Middle frontal gyrus (tissue), 1 donor: ENCODE measurements around the gene MS4A18.
"Not testable (repeated sequence)": the region's sequence is repeated elsewhere in the genome, so short reads cannot be mapped to it uniquely, and the experiment has no call there.

Source experiments
- DNase-seq: peaks from one replicate; pipeline ENCODE4 v3.0.0-alpha.2; 2015; ENCODE audit warnings: low spot score; ENCODE audit errors: extremely low spot score

The MS4A18 gene

GRCh38 chr11:60734279-60734678, 9.8 kb downstream of the MS4A18 start:
- no peak for DNase-seq

- DNase-seq, result no peak
Measured at GRCh38 chr11:60739114-60739513, 14.6 kb downstream of the MS4A18 start.

- DNase-seq, result no peak
Measured at GRCh38 chr11:60740573-60740972, 16.1 kb downstream of the MS4A18 start.

GRCh38 chr11:60741421-60741820, 16.9 kb downstream of the MS4A18 start:
- no peak for DNase-seq

GRCh38 chr11:60743058-60743457, 18.5 kb downstream of the MS4A18 start:
- no peak for DNase-seq

GRCh38 chr11:60744114-60744513, 19.6 kb downstream of the MS4A18 start:
- no peak for DNase-seq

GRCh38 chr11:60747359-60747873, 22.9 kb downstream of the MS4A18 start:
- no peak for DNase-seq

- DNase-seq, result no peak
Measured at GRCh38 chr11:60748225-60748624, 23.7 kb downstream of the MS4A18 start.

- DNase-seq, result no peak
Measured at GRCh38 chr11:60748821-60749220, 24.3 kb downstream of the MS4A18 start.

- no peak for DNase-seq
Measured at GRCh38 chr11:60750911-60751310, 26.4 kb downstream of the MS4A18 start.

GRCh38 chr11:60753309-60753708, 28.8 kb downstream of the MS4A18 start:
- no peak for DNase-seq

GRCh38 chr11:60754887-60755286, 30.4 kb downstream of the MS4A18 start:
- DNase-seq, result no peak

GRCh38 chr11:60756307-60757032, 31.9 kb downstream of the MS4A18 start, which contains the start of gene MS4A15:
MS4A15 (plus strand) TSS chr11:60756867; CDS start chr11:60763734, 6,867 bp downstream.
- DNase-seq, result no peak

- DNase-seq, result no peak
Measured at GRCh38 chr11:60757231-60757800, 32.8 kb downstream of the MS4A18 start.

GRCh38 chr11:60758671-60759070, 34.2 kb downstream of the MS4A18 start:
- not testable (repeated sequence) for DNase-seq

GRCh38 chr11:60759438-60760225, 35.1 kb downstream of the MS4A18 start:
- not testable (repeated sequence) for DNase-seq

GRCh38 chr11:60761436-60762190, 37.1 kb downstream of the MS4A18 start:
- no peak for DNase-seq

- DNase-seq, result no peak
Measured at GRCh38 chr11:60762851-60763691, 38.6 kb downstream of the MS4A18 start.

GRCh38 chr11:60763692-60764369, 39.3 kb downstream of the MS4A18 start:
- no peak for DNase-seq

- DNase-seq, result no peak
Measured at GRCh38 chr11:60764879-60765278, 40.4 kb downstream of the MS4A18 start.
